ENCODE results near the gene PRKCB.

PRKCB gene

GRCh38 chr16:23945243-23945642 lies 109.5 kb downstream of the PRKCB start:
- H3K4me2 ChIP-seq = no peak overlapping the region
- no peaks in the 10 kb centered on the region for H3K36me3 ChIP-seq
- H3K4me1 ChIP-seq = peaks cover 7% of the 10 kb centered on the region
- TF ChIP-seq Cebpa-rat (IDR thresholded peaks at IDR 0.05) = no peak
- H4K20me1 ChIP-seq = no peaks in the 10 kb centered on the region
- no peak overlapping the region for H3K9ac ChIP-seq
- no peak overlapping the region for H3K4me3 ChIP-seq
- no peaks in the 10 kb centered on the region for H3K27me3 ChIP-seq
- H3K9me3 ChIP-seq = no peaks in the 10 kb centered on the region
- H3K27ac ChIP-seq = no peak overlapping the region

- Histone ChIP-seq H3K27ac (no peak overlapping the region), H3K4me3 (no peak overlapping the region), H3K36me3 (no peaks in the 10 kb centered on the region), H3K9me3 (no peaks in the 10 kb centered on the region), H3K27me3 (no peaks in the 10 kb centered on the region), H3K9ac (no peak overlapping the region), H3K4me1 (peaks cover 24% of the 10 kb centered on the region), H4K20me1 (no peaks in the 10 kb centered on the region), H3K4me2 (no peak overlapping the region)
- TF ChIP-seq Cebpa-rat (IDR thresholded peaks at IDR 0.05) = no peak
Observed at GRCh38 chr16:23947838-23948237, 112.1 kb downstream of the PRKCB start.

GRCh38 chr16:23948949-23949411 lies 113.2 kb downstream of the PRKCB start:
- Histone ChIP-seq H3K9ac (no peak overlapping the region), H3K4me3 (no peak overlapping the region), H4K20me1 (no peaks in the 10 kb centered on the region), H3K9me3 (no peaks in the 10 kb centered on the region), H3K27me3 (no peaks in the 10 kb centered on the region), H3K4me1 (peaks cover 24% of the 10 kb centered on the region), H3K4me2 (no peak overlapping the region), H3K27ac (no peak overlapping the region), H3K36me3 (no peaks in the 10 kb centered on the region)
- TF ChIP-seq Cebpa-rat (IDR thresholded peaks at IDR 0.05) = no peak

GRCh38 chr16:23949630-23950290 lies 114.0 kb downstream of the PRKCB start:
- Histone ChIP-seq H3K4me1 (peaks cover 24% of the 10 kb centered on the region), H3K36me3 (no peaks in the 10 kb centered on the region), H3K4me2 (peak overlapping the region; percentile 33), H4K20me1 (no peaks in the 10 kb centered on the region), H3K9ac (no peak overlapping the region), H3K27ac (no peak overlapping the region), H3K4me3 (no peak overlapping the region), H3K9me3 (no peaks in the 10 kb centered on the region), H3K27me3 (no peaks in the 10 kb centered on the region)
- no peak for TF ChIP-seq Cebpa-rat (IDR thresholded peaks at IDR 0.05)

- no peak overlapping the region for H3K4me3 ChIP-seq
- no peak overlapping the region for H3K27ac ChIP-seq
- peak overlapping the region; percentile 33 for H3K4me2 ChIP-seq
- no peaks in the 10 kb centered on the region for H4K20me1 ChIP-seq
- H3K36me3 ChIP-seq = no peaks in the 10 kb centered on the region
- H3K27me3 ChIP-seq = no peaks in the 10 kb centered on the region
- no peaks in the 10 kb centered on the region for H3K9me3 ChIP-seq
- H3K4me1 ChIP-seq = peaks cover 24% of the 10 kb centered on the region
- no peak for TF ChIP-seq Cebpa-rat (IDR thresholded peaks at IDR 0.05)
- H3K9ac ChIP-seq = no peak overlapping the region
Observed at GRCh38 chr16:23950291-23950894, 114.6 kb downstream of the PRKCB start.

GRCh38 chr16:23950898-23951297 lies 115.1 kb downstream of the PRKCB start:
- Histone ChIP-seq H3K9me3 (no peaks in the 10 kb centered on the region), H3K4me3 (no peak overlapping the region), H4K20me1 (no peaks in the 10 kb centered on the region), H3K27ac (no peak overlapping the region), H3K36me3 (no peaks in the 10 kb centered on the region), H3K27me3 (no peaks in the 10 kb centered on the region), H3K4me2 (no peak overlapping the region), H3K4me1 (peaks cover 24% of the 10 kb centered on the region), H3K9ac (no peak overlapping the region)
- no peak for TF ChIP-seq Cebpa-rat (IDR thresholded peaks at IDR 0.05)

GRCh38 chr16:23952128-23952970 lies 116.6 kb downstream of the PRKCB start:
- H3K4me3 ChIP-seq = no peak overlapping the region
- no peaks in the 10 kb centered on the region for H4K20me1 ChIP-seq
- H3K4me1 ChIP-seq = peaks cover 28% of the 10 kb centered on the region
- peak overlapping the region; percentile 11; the same call in 1 of the 2 replicates for H3K4me2 ChIP-seq
- no peaks in the 10 kb centered on the region for H3K9me3 ChIP-seq
- TF ChIP-seq Cebpa-rat (IDR thresholded peaks at IDR 0.05) = no peak
- no peak overlapping the region for H3K9ac ChIP-seq
- H3K36me3 ChIP-seq = no peaks in the 10 kb centered on the region
- no peak overlapping the region for H3K27ac ChIP-seq
- H3K27me3 ChIP-seq = no peaks in the 10 kb centered on the region

GRCh38 chr16:23952971-23953300 lies 117.2 kb downstream of the PRKCB start:
- Histone ChIP-seq H3K9me3 (no peaks in the 10 kb centered on the region), H3K4me3 (no peak overlapping the region), H3K4me1 (peaks cover 32% of the 10 kb centered on the region), H3K9ac (no peak overlapping the region), H3K27ac (no peak overlapping the region), H3K4me2 (no peak overlapping the region; the same call in 1 of the 2 replicates), H3K27me3 (no peaks in the 10 kb centered on the region), H4K20me1 (no peaks in the 10 kb centered on the region), H3K36me3 (no peaks in the 10 kb centered on the region)
- no peak for TF ChIP-seq Cebpa-rat (IDR thresholded peaks at IDR 0.05)

GRCh38 chr16:23953476-23953875 lies 117.7 kb downstream of the PRKCB start:
- Histone ChIP-seq H3K9ac (no peak overlapping the region), H3K4me2 (no peak overlapping the region), H4K20me1 (no peaks in the 10 kb centered on the region), H3K4me3 (no peak overlapping the region), H3K4me1 (peaks cover 32% of the 10 kb centered on the region), H3K27me3 (no peaks in the 10 kb centered on the region), H3K9me3 (no peaks in the 10 kb centered on the region), H3K27ac (no peak overlapping the region), H3K36me3 (no peaks in the 10 kb centered on the region)
- no peak for TF ChIP-seq Cebpa-rat (IDR thresholded peaks at IDR 0.05)

GRCh38 chr16:23955088-23955487 lies 119.3 kb downstream of the PRKCB start:
- Histone ChIP-seq H3K27ac (no peak overlapping the region), H3K36me3 (no peaks in the 10 kb centered on the region), H3K9ac (no peak overlapping the region), H3K9me3 (no peaks in the 10 kb centered on the region), H4K20me1 (no peaks in the 10 kb centered on the region), H3K4me2 (no peak overlapping the region), H3K4me3 (no peak overlapping the region), H3K4me1 (peaks cover 31% of the 10 kb centered on the region), H3K27me3 (no peaks in the 10 kb centered on the region)
- TF ChIP-seq Cebpa-rat (IDR thresholded peaks at IDR 0.05) = no peak

Measured in BLaER1 (cell line).